Dedifferentiated amniotic fluid mesenchymal stem cell (primary cell): ENCODE data around the gene CPT1A.
"Not testable (repeated sequence)": the region's sequence is repeated elsewhere in the genome, so short reads cannot be mapped to it uniquely, and the experiment has no call there.

ENCODE experiments used
- DNase-seq: peaks from one replicate; pipeline ENCODE4 v3.0.0-alpha.2; 2016; ENCODE audit errors: extremely low spot score

The CPT1A gene

GRCh38 chr11:68841718-68842426 is at the start of gene CPT1A:
TSS of gene CPT1A (minus strand) at chr11:68841916. CDS start at chr11:68815474, 26,442 bp downstream.
- DNase-seq: peak; percentile 50

GRCh38 chr11:68890490-68891231 is 48.9 kb upstream of the CPT1A start:
- peak; percentile 79 for DNase-seq

GRCh38 chr11:68889948-68890446 is 48.3 kb upstream of the CPT1A start:
- peak; percentile 17 for DNase-seq

GRCh38 chr11:68884827-68885226 is 43.1 kb upstream of the CPT1A start:
- not testable (repeated sequence) for DNase-seq

- DNase-seq: no peak
These were observed 40.7 kb upstream of the CPT1A start for GRCh38 chr11:68882391-68882790.

GRCh38 chr11:68881320-68881719 is 39.6 kb upstream of the CPT1A start:
- no peak for DNase-seq

GRCh38 chr11:68880851-68881250 is 39.1 kb upstream of the CPT1A start:
- DNase-seq: no peak

- no peak for DNase-seq
These were observed 36.3 kb upstream of the CPT1A start for GRCh38 chr11:68878022-68878421.

- peak; percentile 32 for DNase-seq
These were observed 30.7 kb upstream of the CPT1A start for GRCh38 chr11:68872216-68873003.

GRCh38 chr11:68870470-68870869 is 28.8 kb upstream of the CPT1A start:
- no peak for DNase-seq

- DNase-seq: no peak
These were observed 26.6 kb upstream of the CPT1A start for GRCh38 chr11:68868221-68868835.

GRCh38 chr11:68867066-68867465 is 25.4 kb upstream of the CPT1A start:
- DNase-seq: no peak

GRCh38 chr11:68865241-68865640 is 23.5 kb upstream of the CPT1A start:
- DNase-seq: no peak

- no peak for DNase-seq
These were observed 22.0 kb upstream of the CPT1A start for GRCh38 chr11:68863553-68864265.

- no peak for DNase-seq
These were observed 20.7 kb upstream of the CPT1A start for GRCh38 chr11:68862421-68862820.

GRCh38 chr11:68859123-68859522 is 17.4 kb upstream of the CPT1A start:
- no peak for DNase-seq

- DNase-seq: no peak
These were observed 15.4 kb upstream of the CPT1A start for GRCh38 chr11:68857037-68857586.

- not testable (repeated sequence) for DNase-seq
These were observed 14.8 kb upstream of the CPT1A start for GRCh38 chr11:68856425-68857030.

- no peak for DNase-seq
These were observed 13.7 kb upstream of the CPT1A start for GRCh38 chr11:68855205-68855981.
